CD14-positive monocyte (primary cell): ENCODE measurements around the gene RTP3. TPM values are rescaled to one million over a fixed set of nuclear protein-coding genes. Genes with fewer than 3 reads are reported as not detected.

Experiments used
- DNase-seq, 3 donors: peaks; one replicate each; pipeline ENCODE4 v3.0.0-alpha.2; 2011 to 2022
- H2AFZ ChIP-seq: 2 replicates; pipeline ENCODE4 v1.6.0; 2012; ENCODE audit warnings: mild to moderate bottlenecking, low read depth, low read length, inconsistent platforms; ENCODE audit not compliant: insufficient read depth, poor library complexity, severe bottlenecking
- H3K27ac ChIP-seq, 2 donors: 1 replicate in 1 of 2; 2 replicates in 1 of 2; pipeline ENCODE4 v1.5.1; 2012 to 2013; ENCODE audit warnings: low read length in 2 of 2, control low read depth in 1 of 2, inconsistent platforms in 1 of 2, low read depth in 1 of 2, mild to moderate bottlenecking in 1 of 2
- H3K27me3 ChIP-seq, 2 donors: one replicate each; pipeline versions ENCODE4 v1.6.0 to v1.6.1; 2011 to 2013; ENCODE audit warnings: low read length in 2 of 2; ENCODE audit not compliant: control insufficient read depth in 2 of 2, insufficient read depth in 2 of 2
- H3K36me3 ChIP-seq, 2 donors: replicated peaks in 1 of 2; 1 replicate in 1 of 2; 2 replicates in 1 of 2; pipeline versions ENCODE4 v1.5.1 to v1.6.1; 2012 to 2013; ENCODE audit warnings: low read length in 2 of 2, control low read depth in 1 of 2, inconsistent platforms in 1 of 2, mild to moderate bottlenecking in 1 of 2; ENCODE audit not compliant: insufficient read depth in 2 of 2, control insufficient read depth in 1 of 2
- H3K4me1 ChIP-seq, 2 donors: 1 replicate in 1 of 2; 2 replicates in 1 of 2; pipeline versions ENCODE4 v1.5.1 to v1.6.1; 2012 to 2013; ENCODE audit warnings: low read length in 2 of 2, control low read depth in 1 of 2, inconsistent platforms in 1 of 2, mild to moderate bottlenecking in 1 of 2, moderate library complexity in 1 of 2; ENCODE audit not compliant: insufficient read depth in 2 of 2, control insufficient read depth in 1 of 2
- H3K4me2 ChIP-seq: replicated peaks from 2 replicates; pipeline ENCODE3; 2012; ENCODE audit warnings: low read length, moderate library complexity, mild to moderate bottlenecking; ENCODE audit not compliant: poor library complexity, severe bottlenecking; ENCODE audit errors: extremely low read depth
- H3K4me3 ChIP-seq, 3 experiments: fragments of 200-600 bp in 1 of 3; sonication (generic) in 1 of 3; replicated peaks in 1 of 3; 1 replicate in 2 of 3; 2 replicates in 1 of 3; pipeline ENCODE4 v1.5.1; 2011 to 2013; ENCODE audit warnings: low read length in 3 of 3, mild to moderate bottlenecking in 3 of 3, control low read depth in 2 of 3, low read depth in 2 of 3, inconsistent platforms in 1 of 3, moderate library complexity in 1 of 3
- H3K79me2 ChIP-seq: 2 replicates; pipeline ENCODE4 v1.6.0; 2012; ENCODE audit warnings: mild to moderate bottlenecking, control low read depth, inconsistent platforms, low read length, moderate library complexity; ENCODE audit not compliant: insufficient read depth
- H3K9ac ChIP-seq: 2 replicates; pipeline ENCODE4 v1.6.0; 2017; ENCODE audit warnings: low read length, mild to moderate bottlenecking; ENCODE audit not compliant: insufficient read depth, poor library complexity, severe bottlenecking
- H3K9me3 ChIP-seq, 2 donors: replicated peaks in 1 of 2; 1 replicate in 1 of 2; 2 replicates in 1 of 2; pipeline versions ENCODE4 v1.5.1 to v1.6.1; 2012 to 2013; ENCODE audit warnings: low read length in 2 of 2, control low read depth in 1 of 2; ENCODE audit not compliant: control insufficient read depth in 1 of 2, insufficient read depth in 1 of 2
- H4K20me1 ChIP-seq: 2 replicates; pipeline ENCODE4 v1.6.0; 2012; ENCODE audit warnings: mild to moderate bottlenecking, low read length, control low read depth, moderate library complexity; ENCODE audit not compliant: insufficient read depth
- H3K27ac Mint-ChIP-seq, 7 donors: one replicate each; pipeline ENCODE4 v1.8.0; 2020; ENCODE audit warnings: mild to moderate bottlenecking in 7 of 7, mixed read lengths in 7 of 7, moderate library complexity in 6 of 7, inconsistent platforms in 2 of 7
- H3K27me3 Mint-ChIP-seq, 3 donors: one replicate each; pipeline ENCODE4 v1.8.0; 2021 to 2022; ENCODE audit warnings: low read depth in 3 of 3, mild to moderate bottlenecking in 3 of 3, mixed read lengths in 3 of 3, moderate library complexity in 3 of 3, inconsistent platforms in 1 of 3
- H3K36me3 Mint-ChIP-seq, 2 donors: one replicate each; pipeline ENCODE4 v1.8.0; 2020; ENCODE audit warnings: mixed read lengths in 2 of 2, inconsistent platforms in 1 of 2, mild to moderate bottlenecking in 1 of 2
- H3K4me1 Mint-ChIP-seq: one replicate; pipeline ENCODE4 v1.8.0; 2020; ENCODE audit warnings: mild to moderate bottlenecking, mixed read lengths
- H3K4me3 Mint-ChIP-seq, 2 donors: one replicate each; pipeline ENCODE4 v1.8.0; 2020; ENCODE audit warnings: mild to moderate bottlenecking in 2 of 2, mixed read lengths in 2 of 2, moderate library complexity in 1 of 2
- H3K9me3 Mint-ChIP-seq, 7 donors: one replicate each; pipeline ENCODE4 v1.8.0; 2020 to 2022; ENCODE audit warnings: mixed read lengths in 7 of 7, mild to moderate bottlenecking in 6 of 7, moderate library complexity in 6 of 7, inconsistent platforms in 2 of 7
- CTCF ChIP-seq: fragments of 200-600 bp; IDR thresholded peaks from one replicate; pipeline ENCODE4 v1.8.0; 2022; ENCODE audit warnings: antibody characterized with exemption, mild to moderate bottlenecking
- WGBS: methylation state at CpG from one replicate; pipeline ENCODE4 v1.1.5; 2013; ENCODE audit warnings: missing lambda C conversion rate; ENCODE audit not compliant: insufficient coverage; 5-methylcytosine and 5-hydroxymethylcytosine counted together
- intact Hi-C, 2 donors: fragments of 100-400 bp; cut with micrococcal nuclease; formaldehyde crosslinking; loops; one replicate each; pipeline versions ENCODE4 v1.15.0 to v1.15.1; 2023
- polyA plus RNA-seq, 3 donors: library from polyadenylated mRNA; depleted of rRNA in 1 of 3; unstranded in 2 of 3; stranded (reverse) in 1 of 3; fragments of 300-500 nt in 2 of 3; fragments of >200 nt in 1 of 3; fragmentation: Illumina TruSeq in 2 of 3; gene quantifications; 1 replicate in 2 of 3; 2 replicates in 1 of 3; pipeline ENCODE4 v1.2.3, GENCODE V29; 2012 to 2021

RTP3 gene
- polyA plus RNA-seq, 3 donors: not detected

GRCh38 chr3:46466871-46467403 lies 30.8 kb upstream of the RTP3 start:
- H3K4me3 ChIP-seq: no peak overlapping the region
- H3K4me2 ChIP-seq: no peak overlapping the region
- H3K79me2 ChIP-seq: no peaks in the 10 kb centered on the region
- Mint-ChIP-seq H3K27me3 (peaks cover 37 to 44% (median 40%) of the 10 kb centered on the region in 3 donors), H3K4me1 (peaks cover 55% of the 10 kb centered on the region), H3K36me3 (no peaks in the 10 kb centered on the region), H3K9me3 (no peaks in the 10 kb centered on the region), H3K4me3 (no peak overlapping the region), H3K27ac (no peak overlapping the region)
- H4K20me1 ChIP-seq: no peaks in the 10 kb centered on the region
- H2AFZ ChIP-seq: no peak overlapping the region
- no peak overlapping the region for H3K27ac ChIP-seq
- no peaks in the 10 kb centered on the region for H3K36me3 ChIP-seq
- no peaks in the 10 kb centered on the region for H3K9me3 ChIP-seq
- peaks cover 32 to 35% of the 10 kb centered on the region in 2 donors for H3K4me1 ChIP-seq
- no peak for TF ChIP-seq CTCF
- no CpG with 5 or more reads among the region's 1 CpG for WGBS
- no peak overlapping the region for H3K9ac ChIP-seq
- DNase-seq: no peak
- H3K27me3 ChIP-seq: peaks cover 5 to 32% of the 10 kb centered on the region in 2 donors
- intact Hi-C loops: no loop called here

GRCh38 chr3:46467562-46467961 lies 30.2 kb upstream of the RTP3 start:
- TF ChIP-seq CTCF: no peak
- no peak overlapping the region for H3K4me2 ChIP-seq
- H2AFZ ChIP-seq: no peak overlapping the region
- H3K4me3 Mint-ChIP-seq: no peak overlapping the region
- no peak overlapping the region for H3K9ac ChIP-seq
- H3K27ac ChIP-seq: no peak overlapping the region
- no peaks in the 10 kb centered on the region for H3K9me3 ChIP-seq
- H4K20me1 ChIP-seq: no peaks in the 10 kb centered on the region
- H3K4me1 Mint-ChIP-seq: peaks cover 49% of the 10 kb centered on the region
- peaks cover 38 to 42% (median 39%) of the 10 kb centered on the region in 3 donors for H3K27me3 Mint-ChIP-seq
- no peaks in the 10 kb centered on the region for H3K9me3 Mint-ChIP-seq
- peaks cover 5 to 32% of the 10 kb centered on the region in 2 donors for H3K27me3 ChIP-seq
- 100% methylated on average over 2 of the region's 4 CpGs for WGBS
- no peak for DNase-seq
- intact Hi-C loops: no loop called here
- no peaks in the 10 kb centered on the region for H3K36me3 Mint-ChIP-seq
- H3K27ac Mint-ChIP-seq: no peak overlapping the region
- H3K4me3 ChIP-seq: no peak overlapping the region
- H3K36me3 ChIP-seq: no peaks in the 10 kb centered on the region
- H3K4me1 ChIP-seq: peaks cover 26 to 32% of the 10 kb centered on the region in 2 donors
- H3K79me2 ChIP-seq: no peaks in the 10 kb centered on the region
